ENCODE results near the gene CCDC160.
"Not testable (repeated sequence)": the region's sequence is repeated elsewhere in the genome, so short reads cannot be mapped to it uniquely, and the experiment has no call there.

The CCDC160 gene

DNA sequence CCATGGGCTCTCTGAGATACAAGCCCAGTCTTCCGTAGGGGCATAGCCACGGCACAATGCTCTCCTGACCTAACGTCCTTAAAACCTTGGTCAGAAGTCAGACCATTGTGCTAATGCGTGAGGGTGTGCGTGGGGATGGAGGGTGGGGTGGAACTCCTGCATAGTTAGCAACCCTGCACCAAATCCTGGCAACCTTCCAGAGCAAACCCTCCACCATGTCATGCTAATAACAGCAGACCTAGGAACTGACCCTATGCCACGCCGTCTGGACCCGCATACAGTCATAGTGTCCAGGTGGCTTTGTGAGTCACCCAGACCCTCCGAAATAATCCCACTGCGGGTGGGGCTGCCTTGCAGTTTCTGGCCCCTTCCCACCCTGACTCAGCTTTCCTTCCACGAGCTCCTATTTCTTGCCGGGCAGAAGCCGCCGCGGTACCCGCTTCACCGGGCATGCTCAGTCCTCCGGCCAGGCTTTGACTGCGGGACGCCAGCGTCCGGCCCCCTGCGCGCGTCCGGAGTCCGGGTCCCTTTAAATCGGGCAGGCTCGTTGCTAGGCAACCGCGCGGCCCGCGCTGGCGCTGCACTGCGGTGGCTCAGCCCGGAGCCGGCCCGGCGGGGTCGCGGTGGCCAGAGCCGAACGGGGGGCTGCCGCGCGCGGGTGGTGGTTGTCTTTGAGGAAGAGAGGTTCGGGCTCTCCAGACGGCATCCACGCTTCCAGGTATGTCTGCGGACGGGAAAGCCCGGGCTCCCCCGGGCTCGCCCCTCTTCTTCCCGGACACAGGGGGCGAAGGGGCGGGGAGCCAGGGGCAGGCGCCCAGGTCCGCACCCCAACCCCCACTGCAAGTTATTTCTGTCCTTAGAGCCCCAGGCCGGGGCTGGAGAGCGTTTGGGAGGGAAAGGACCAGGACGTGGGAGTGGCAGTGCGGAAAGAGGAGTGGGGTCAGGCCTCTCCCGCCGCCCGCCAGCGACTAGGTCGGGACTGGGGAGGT, at the start of gene CCDC160:
Gene CCDC160, plus strand, starts transcription at position 557 of the 989 bp plus-strand sequence. CDS start 7,619 bp downstream, outside the sequence.
- TF ChIP-seq, protein P1, sequence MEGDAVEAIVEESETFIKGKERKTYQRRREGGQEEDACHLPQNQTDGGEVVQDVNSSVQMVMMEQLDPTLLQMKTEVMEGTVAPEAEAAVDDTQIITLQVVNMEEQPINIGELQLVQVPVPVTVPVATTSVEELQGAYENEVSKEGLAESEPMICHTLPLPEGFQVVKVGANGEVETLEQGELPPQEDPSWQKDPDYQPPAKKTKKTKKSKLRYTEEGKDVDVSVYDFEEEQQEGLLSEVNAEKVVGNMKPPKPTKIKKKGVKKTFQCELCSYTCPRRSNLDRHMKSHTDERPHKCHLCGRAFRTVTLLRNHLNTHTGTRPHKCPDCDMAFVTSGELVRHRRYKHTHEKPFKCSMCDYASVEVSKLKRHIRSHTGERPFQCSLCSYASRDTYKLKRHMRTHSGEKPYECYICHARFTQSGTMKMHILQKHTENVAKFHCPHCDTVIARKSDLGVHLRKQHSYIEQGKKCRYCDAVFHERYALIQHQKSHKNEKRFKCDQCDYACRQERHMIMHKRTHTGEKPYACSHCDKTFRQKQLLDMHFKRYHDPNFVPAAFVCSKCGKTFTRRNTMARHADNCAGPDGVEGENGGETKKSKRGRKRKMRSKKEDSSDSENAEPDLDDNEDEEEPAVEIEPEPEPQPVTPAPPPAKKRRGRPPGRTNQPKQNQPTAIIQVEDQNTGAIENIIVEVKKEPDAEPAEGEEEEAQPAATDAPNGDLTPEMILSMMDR (IDR thresholded peaks at IDR 0.05): no peak
- H3K27ac ChIP-seq: no peak within 1 kb of the TSS
- H3K4me3 ChIP-seq: peak within 1 kb of the TSS; percentile 73
- DNase-seq (ENCODE audit: low spot score): no peak

DNA sequence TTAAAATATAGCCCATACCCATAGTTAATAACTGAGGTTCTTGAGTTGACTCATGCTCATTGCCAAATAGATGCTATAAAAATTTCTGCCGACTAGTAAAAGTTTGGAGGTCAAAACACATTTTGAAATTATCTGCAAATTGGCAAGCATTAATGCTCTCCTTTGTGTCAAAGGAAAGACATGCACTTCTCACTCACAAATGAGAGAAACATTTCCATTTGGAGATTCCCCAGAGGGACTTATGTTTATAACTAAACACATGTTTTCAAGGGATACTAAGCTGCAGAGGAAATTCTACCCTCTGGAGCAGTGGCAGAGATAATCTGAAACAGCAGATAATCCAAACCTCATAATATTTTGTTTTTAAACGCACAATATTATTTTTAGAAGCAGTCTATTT, 45.7 kb upstream of the CCDC160 start:
- TF ChIP-seq, protein P1 (IDR thresholded peaks at IDR 0.05): no peak
- DNase-seq (ENCODE audit: low spot score): no peak
- Histone ChIP-seq H3K27ac (no peak overlapping the region), H3K4me3 (no peak overlapping the region)

DNA sequence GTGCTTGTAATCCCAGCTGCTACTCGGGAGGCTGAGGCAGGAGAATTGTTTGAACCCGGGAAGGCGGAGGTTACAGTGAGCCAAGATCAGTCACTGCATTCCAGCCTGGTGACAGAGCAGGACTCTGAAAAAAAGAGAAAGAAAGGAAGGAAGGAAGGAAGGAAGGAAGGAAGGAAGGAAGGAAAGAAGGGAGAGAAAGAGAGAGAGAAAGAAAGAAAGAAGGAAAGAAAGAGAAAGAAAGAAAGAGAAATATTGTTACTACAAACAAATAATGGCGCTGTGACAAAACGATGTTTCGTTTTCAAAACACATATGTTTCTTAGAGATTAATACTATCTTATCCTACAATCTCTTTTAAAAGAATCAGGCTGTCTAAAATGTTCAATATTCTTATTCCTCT, 42.1 kb upstream of the CCDC160 start:
- no peak for DNase-seq (ENCODE audit: low spot score)
- H3K27ac ChIP-seq: no peak overlapping the region
- TF ChIP-seq, protein P1 (IDR thresholded peaks at IDR 0.05): no peak
- H3K4me3 ChIP-seq: no peak overlapping the region

DNA sequence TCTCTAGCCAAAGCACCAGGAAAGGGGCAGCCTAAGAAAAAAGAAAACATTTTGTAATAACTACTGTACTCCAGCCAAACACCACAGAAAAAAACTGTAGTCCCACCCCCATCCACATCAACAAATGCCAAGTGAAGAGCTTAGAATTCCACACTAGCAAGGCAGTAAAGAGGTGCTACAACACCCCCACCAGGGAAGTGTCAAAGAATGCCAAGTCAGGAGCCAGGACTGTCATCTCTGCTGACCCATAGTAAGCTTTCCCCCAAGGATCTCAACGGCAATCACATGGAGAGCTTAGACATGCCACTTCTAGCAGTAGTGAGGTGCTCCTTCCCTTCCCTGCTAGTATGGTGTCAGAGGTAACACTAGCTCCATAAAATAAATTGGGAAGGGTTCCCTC, 34.4 kb upstream of the CCDC160 start:
- H3K4me3 ChIP-seq: no peak overlapping the region

DNA sequence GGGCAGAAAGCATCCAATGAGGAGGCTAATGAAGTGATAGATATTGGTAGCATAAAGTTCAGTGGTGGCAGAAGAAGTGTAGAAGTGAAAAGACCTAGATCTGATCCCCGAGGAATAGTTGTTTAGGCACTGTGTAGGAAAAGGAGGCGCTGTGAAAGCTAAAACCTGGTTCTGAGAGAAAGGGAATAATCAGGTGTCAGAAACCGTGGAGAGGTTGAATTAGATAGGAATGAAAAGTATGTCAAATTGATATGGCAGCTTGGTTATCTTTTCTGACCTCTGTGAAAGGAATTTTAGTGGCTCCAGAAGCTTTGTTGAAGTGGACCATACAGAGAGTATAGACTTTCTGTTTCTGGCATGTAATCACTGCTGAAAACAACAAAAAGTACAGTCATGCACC, 30.8 kb upstream of the CCDC160 start:
- no peak for DNase-seq (ENCODE audit: low spot score)
- no peak overlapping the region for H3K4me3 ChIP-seq
- TF ChIP-seq, protein P1 (IDR thresholded peaks at IDR 0.05): no peak
- H3K27ac ChIP-seq: no peak overlapping the region

More for the DNA sequence above, 34.4 kb upstream of the CCDC160 start:
- TF ChIP-seq, protein P1 (IDR thresholded peaks at IDR 0.05): no peak
- H3K27ac ChIP-seq: no peak overlapping the region
- no peak for DNase-seq (ENCODE audit: low spot score)

DNA sequence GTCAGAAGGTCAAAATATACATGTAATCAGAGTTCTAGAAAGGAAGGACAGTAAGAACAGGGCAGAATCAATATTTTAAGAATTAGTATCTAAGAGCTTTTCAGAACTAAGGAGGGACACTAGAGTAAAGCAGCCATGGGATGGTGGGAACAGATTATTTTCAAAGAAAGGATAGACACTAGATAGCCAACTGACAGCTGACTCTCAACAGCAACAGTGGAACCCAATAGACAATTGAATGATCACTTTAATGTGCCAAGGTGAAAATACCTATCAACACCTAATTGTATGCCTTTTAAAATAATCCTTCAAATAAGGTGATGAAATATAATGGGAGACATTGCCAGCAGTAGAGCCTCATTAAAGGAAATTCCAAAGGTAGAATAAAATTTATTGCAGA, 26.5 kb upstream of the CCDC160 start:
- TF ChIP-seq, protein P1 (IDR thresholded peaks at IDR 0.05): no peak
- H3K27ac ChIP-seq: no peak overlapping the region
- no peak for DNase-seq (ENCODE audit: low spot score)
- H3K4me3 ChIP-seq: no peak overlapping the region

DNA sequence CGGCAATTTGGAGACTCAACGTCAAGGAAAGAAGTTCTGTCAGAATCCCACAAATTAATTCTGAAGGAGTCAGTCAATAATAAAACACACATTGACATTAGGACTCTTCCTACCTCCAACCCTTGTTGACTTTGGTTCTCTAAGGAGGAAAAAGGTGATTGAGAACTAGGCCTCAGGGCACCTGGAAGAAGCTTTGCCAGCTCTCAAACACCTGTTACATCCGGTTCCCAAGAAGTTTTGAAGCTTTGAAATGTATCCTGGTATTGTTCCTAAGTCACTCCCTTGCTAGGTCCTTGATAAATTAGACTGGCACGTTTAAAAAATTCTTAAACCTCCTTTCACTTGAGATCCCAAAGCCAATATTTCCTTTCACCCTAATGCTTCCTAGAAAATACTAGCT, 1.7 kb upstream of the CCDC160 start:
- no peak overlapping the region for H3K4me3 ChIP-seq
- TF ChIP-seq, protein P1 (IDR thresholded peaks at IDR 0.05): no peak
- DNase-seq (ENCODE audit: low spot score): no peak
- no peak overlapping the region for H3K27ac ChIP-seq

DNA sequence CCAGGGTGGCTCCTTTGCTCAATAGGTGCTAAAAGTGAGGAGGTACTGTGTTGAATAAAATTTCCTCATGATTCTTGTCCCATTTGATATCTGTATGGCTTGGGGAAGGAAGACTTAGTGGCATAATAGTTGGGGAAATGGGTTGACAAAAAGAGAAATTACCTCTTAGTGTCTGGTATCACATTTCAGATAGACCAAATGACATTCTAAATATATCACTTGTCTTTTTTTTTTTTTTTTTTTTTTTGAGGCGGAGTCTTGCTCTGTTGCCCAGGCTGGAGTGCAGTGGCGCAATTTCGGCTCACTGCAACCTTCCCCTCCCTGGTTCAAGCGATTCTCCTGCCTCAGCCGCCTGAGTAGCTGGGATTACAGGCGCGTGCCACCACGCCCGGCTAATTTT, 1.2 kb downstream of the CCDC160 start:
- not testable (repeated sequence) for H3K27ac ChIP-seq; DNase-seq (ENCODE audit: low spot score); H3K4me3 ChIP-seq

All from coronary artery (tissue), 2 donors.